Measurements from ENCODE around the gene STEAP3. TPM values are rescaled to one million over a fixed set of nuclear protein-coding genes. Genes with fewer than 3 reads are reported as not detected.

Gene STEAP3
- total RNA-seq, 1 donor from 2014 or later, result 2.1 TPM

DNA sequence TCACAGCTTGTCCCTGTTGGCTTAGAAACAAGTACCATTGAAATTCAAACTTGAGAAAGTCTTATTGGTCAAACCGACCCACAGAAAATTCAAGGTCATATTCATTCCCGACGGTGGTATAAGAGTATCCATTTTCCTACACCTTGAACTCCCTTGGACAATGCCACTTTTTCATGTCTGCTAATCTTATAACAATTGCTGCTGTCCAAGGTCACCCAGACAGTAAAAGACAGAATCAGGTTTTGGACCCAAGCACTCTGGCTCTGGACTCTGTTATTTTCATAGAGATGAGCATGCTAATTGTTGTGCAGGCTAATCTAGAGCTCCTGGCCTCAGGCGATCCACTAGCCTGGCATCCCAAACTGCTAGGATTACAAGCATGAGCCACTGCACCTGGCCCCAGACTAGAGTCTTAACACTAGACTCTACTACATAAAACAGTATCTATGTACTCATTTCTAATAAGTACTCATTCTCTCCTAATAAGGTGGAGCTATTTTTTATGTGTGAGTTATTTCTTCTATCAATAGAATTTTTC, 85.2 kb downstream of the STEAP3 start:
- Mint-ChIP-seq H3K36me3 (ENCODE audit: unreplicated experiment) (no peaks in the 10 kb centered on the region), H3K4me1 (ENCODE audit: low read depth, unreplicated experiment) (peaks cover 6% of the 10 kb centered on the region), H3K27ac (ENCODE audit: unreplicated experiment) (no peak overlapping the region), H3K27me3 (ENCODE audit: unreplicated experiment) (no peaks in the 10 kb centered on the region), H3K4me3 (ENCODE audit: unreplicated experiment) (no peak overlapping the region), H3K9me3 (ENCODE audit: unreplicated experiment) (no peaks in the 10 kb centered on the region)
- TF ChIP-seq, protein P1, sequence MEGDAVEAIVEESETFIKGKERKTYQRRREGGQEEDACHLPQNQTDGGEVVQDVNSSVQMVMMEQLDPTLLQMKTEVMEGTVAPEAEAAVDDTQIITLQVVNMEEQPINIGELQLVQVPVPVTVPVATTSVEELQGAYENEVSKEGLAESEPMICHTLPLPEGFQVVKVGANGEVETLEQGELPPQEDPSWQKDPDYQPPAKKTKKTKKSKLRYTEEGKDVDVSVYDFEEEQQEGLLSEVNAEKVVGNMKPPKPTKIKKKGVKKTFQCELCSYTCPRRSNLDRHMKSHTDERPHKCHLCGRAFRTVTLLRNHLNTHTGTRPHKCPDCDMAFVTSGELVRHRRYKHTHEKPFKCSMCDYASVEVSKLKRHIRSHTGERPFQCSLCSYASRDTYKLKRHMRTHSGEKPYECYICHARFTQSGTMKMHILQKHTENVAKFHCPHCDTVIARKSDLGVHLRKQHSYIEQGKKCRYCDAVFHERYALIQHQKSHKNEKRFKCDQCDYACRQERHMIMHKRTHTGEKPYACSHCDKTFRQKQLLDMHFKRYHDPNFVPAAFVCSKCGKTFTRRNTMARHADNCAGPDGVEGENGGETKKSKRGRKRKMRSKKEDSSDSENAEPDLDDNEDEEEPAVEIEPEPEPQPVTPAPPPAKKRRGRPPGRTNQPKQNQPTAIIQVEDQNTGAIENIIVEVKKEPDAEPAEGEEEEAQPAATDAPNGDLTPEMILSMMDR (IDR thresholded peaks at IDR 0.05; ENCODE audit: partially characterized antibody, unreplicated experiment), result no peak
- DNase-seq, result no peak

DNA sequence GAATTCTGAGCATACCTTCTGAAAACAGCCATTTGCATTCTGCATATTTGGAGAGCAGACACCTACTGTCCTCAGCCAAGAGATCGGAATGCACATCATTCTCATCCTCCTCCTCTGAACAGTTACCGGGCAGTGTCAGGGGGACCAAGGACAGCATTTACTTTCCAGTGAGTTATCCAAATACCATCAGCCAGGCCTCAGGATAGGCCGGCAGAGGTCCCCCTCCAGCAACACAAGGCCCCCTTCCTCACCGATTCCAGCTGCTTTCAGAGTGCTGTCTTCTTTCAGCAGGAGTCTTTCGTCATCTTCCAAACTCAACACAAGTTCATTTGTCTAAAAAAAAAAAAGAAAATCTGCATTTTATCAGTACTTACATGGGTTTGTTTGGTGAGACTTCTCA, 87.7 kb downstream of the STEAP3 start:
- DNase-seq, result no peak
- Mint-ChIP-seq H3K36me3 (ENCODE audit: unreplicated experiment) (no peaks in the 10 kb centered on the region), H3K4me3 (ENCODE audit: unreplicated experiment) (no peak overlapping the region), H3K4me1 (ENCODE audit: low read depth, unreplicated experiment) (no peaks in the 10 kb centered on the region), H3K27ac (ENCODE audit: unreplicated experiment) (no peak overlapping the region), H3K9me3 (ENCODE audit: unreplicated experiment) (no peaks in the 10 kb centered on the region), H3K27me3 (ENCODE audit: unreplicated experiment) (no peaks in the 10 kb centered on the region)
- TF ChIP-seq, protein P1 (IDR thresholded peaks at IDR 0.05; ENCODE audit: partially characterized antibody, unreplicated experiment), result no peak

DNA sequence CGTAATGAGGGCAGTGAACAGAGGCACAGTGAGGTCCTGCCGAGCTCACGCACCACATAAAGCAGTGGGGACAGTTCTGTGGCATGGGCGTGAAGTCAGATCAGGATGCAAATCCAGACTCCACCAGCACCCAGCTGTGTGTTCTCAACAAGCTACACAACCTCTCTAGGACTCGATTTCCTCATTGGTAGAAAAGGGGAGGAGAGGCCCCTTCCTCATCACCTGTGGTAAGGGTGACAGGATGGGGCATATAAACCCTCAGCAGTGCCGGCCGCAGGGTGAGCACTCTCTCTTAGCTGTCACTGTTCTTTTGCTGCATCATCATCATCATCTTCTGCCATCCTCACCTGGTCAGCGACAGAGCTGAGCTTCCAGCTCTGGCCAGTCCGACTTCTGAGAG, 88.2 kb downstream of the STEAP3 start:
- H3K27me3 Mint-ChIP-seq (ENCODE audit: unreplicated experiment), result no peaks in the 10 kb centered on the region
- H3K36me3 Mint-ChIP-seq (ENCODE audit: unreplicated experiment), result no peaks in the 10 kb centered on the region
- no peak for DNase-seq
- H3K9me3 Mint-ChIP-seq (ENCODE audit: unreplicated experiment), result no peaks in the 10 kb centered on the region
- no peaks in the 10 kb centered on the region for H3K4me1 Mint-ChIP-seq (ENCODE audit: low read depth, unreplicated experiment)
- H3K27ac Mint-ChIP-seq (ENCODE audit: unreplicated experiment), result no peak overlapping the region
- no peak overlapping the region for H3K4me3 Mint-ChIP-seq (ENCODE audit: unreplicated experiment)
- TF ChIP-seq, protein P1 (IDR thresholded peaks at IDR 0.05; ENCODE audit: partially characterized antibody, unreplicated experiment), result no peak

Other genes with a start within 250 kb of the STEAP3 start
- not detected for gene C1QL2, start 65.1 kb upstream of the STEAP3 start, total RNA-seq (ENCODE audit: unreplicated experiment)
- 10.4 TPM for gene C2orf76, start 143.0 kb downstream of the STEAP3 start, total RNA-seq (ENCODE audit: unreplicated experiment)
- gene DBI, start 143.1 kb downstream of the STEAP3 start, total RNA-seq (ENCODE audit: unreplicated experiment), result 134 TPM
- gene TMEM37, start 208.0 kb downstream of the STEAP3 start, total RNA-seq (ENCODE audit: unreplicated experiment), result not detected